Gastrocnemius medialis (tissue), 4 donors: ENCODE measurements around the gene VIT. TPM values are rescaled to one million over a fixed set of nuclear protein-coding genes. Genes with fewer than 3 reads are reported as not detected.
"Not testable (repeated sequence)": the region's sequence is repeated elsewhere in the genome, so short reads cannot be mapped to it uniquely, and the experiment has no call there.

Source experiments
- ATAC-seq, 2 donors: fragments of 150-250 bp; one replicate each; pipeline ENCODE4 v1.9.1; 2016
- DNase-seq, 2 donors: peaks; one replicate each; pipeline ENCODE4 v3.0.0-alpha.2; 2019
- H3K27ac ChIP-seq, 4 donors: fragments of 200-600 bp; sonication (generic); 1 replicate in 1 of 4; 2 replicates in 3 of 4; pipeline ENCODE4 v1.5.1; 2016 to 2018; ENCODE audit warnings: mild to moderate bottlenecking in 2 of 4, moderate library complexity in 1 of 4
- H3K27me3 ChIP-seq, 3 donors: fragments of 200-600 bp; sonication (generic) in 2 of 3; 1 replicate in 1 of 3; 2 replicates in 2 of 3; pipeline versions ENCODE4 v1.5.1 to v1.6.0; 2016 to 2019; ENCODE audit warnings: mild to moderate bottlenecking in 1 of 3, moderate library complexity in 1 of 3
- H3K36me3 ChIP-seq, 2 donors: fragments of 200-600 bp; sonication (generic) in 1 of 2; one replicate each; pipeline ENCODE4 v1.5.1; 2017 to 2018
- H3K4me1 ChIP-seq, 2 donors: fragments of 200-600 bp; sonication (generic) in 1 of 2; one replicate each; pipeline ENCODE4 v1.5.1; 2016 to 2017; ENCODE audit warnings: mild to moderate bottlenecking in 2 of 2
- H3K4me3 ChIP-seq, 4 donors: fragments of 200-600 bp; sonication (generic) in 3 of 4; 1 replicate in 1 of 4; 2 replicates in 3 of 4; pipeline ENCODE4 v1.5.1; 2016 to 2019; ENCODE audit warnings: mild to moderate bottlenecking in 2 of 4
- H3K9me3 ChIP-seq, 3 donors: fragments of 200-600 bp; sonication (generic) in 2 of 3; 1 replicate in 1 of 3; 2 replicates in 2 of 3; pipeline ENCODE4 v1.5.1; 2016 to 2019
- POLR2A ChIP-seq, 2 donors: fragments of 450-650 bp; IDR thresholded peaks; one replicate each; pipeline ENCODE4 v1.6.1; 2017; ENCODE audit warnings: antibody characterized with exemption in 2 of 2, mild to moderate bottlenecking in 2 of 2, moderate library complexity in 2 of 2
- in situ Hi-C, 4 donors: fragments of 200-750 bp; cut with MboI; loops; one replicate each; pipeline versions ENCODE4 v1.15.0 to v1.8.0; 2017; ENCODE audit warnings: low sequenced_read_pairs in 4 of 4
- intact Hi-C: fragments of 100-400 bp; cut with DNase I; formaldehyde crosslinking; loops from one replicate; pipeline ENCODE4 v1.15.1; 2023; ENCODE audit warnings: low total_unique reads
- total RNA-seq, 4 donors: library from RNA; depleted of rRNA; stranded (reverse); fragments of >200 nt; gene quantifications; one replicate each; pipeline versions ENCODE4 v1.1.0 to v1.2.3, GENCODE V29; 2016
- TF ChIP-seq, protein P1 (sequence below), 5 experiments: fragments of 450-650 bp in 3 of 5; fragments of 200-600 bp in 2 of 5; sonication (generic) in 2 of 5; IDR thresholded peaks in 4 of 5; conservative IDR thresholded peaks in 1 of 5; 1 replicate in 4 of 5; 2 replicates in 1 of 5; pipeline ENCODE4 v1.5.1; 2016 to 2019; ENCODE audit warnings: antibody characterized with exemption in 5 of 5, mild to moderate bottlenecking in 3 of 5, moderate library complexity in 3 of 5

VIT gene
- total RNA-seq, 4 donors from 2014 or later: 14.4 to 27.3 (median 17.6) TPM

- in situ Hi-C loops: no loop called here
Observed at GRCh38 chr2:36820942-36821605, 124.6 kb downstream of the VIT start.

DNA sequence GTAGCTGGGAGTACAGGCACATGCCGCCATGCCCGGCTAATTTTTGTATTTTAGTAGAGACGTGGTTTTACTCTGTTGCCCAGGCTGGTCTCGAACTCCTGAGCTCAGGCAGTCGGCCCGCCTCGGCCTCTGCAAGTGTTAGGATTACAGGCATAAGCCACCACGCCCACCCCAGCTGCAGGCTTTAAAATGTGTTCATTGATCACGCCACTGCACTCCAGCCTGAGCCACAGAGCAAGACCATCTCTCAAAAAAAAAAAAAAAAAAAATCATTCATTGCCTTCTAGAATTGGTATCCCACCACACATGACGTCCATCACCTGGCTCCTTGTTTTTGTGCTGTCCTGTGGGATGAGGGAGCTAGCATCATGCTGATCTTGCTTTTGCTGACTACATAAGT is 127.4 kb downstream of the VIT start:
- in situ Hi-C loops (no loop called here), intact Hi-C loops (no loop called here)
- no peak overlapping the region for H3K4me3 ChIP-seq
- H3K9me3 ChIP-seq: no peaks in the 10 kb centered on the region
- H3K27me3 ChIP-seq: no peaks in the 10 kb centered on the region
- no peaks in the 10 kb centered on the region for H3K4me1 ChIP-seq
- no peak overlapping the region for H3K27ac ChIP-seq
- ATAC-seq: no peak
- H3K36me3 ChIP-seq: no peaks in the 10 kb centered on the region
- no peak for DNase-seq
- no peak for TF ChIP-seq POLR2A (IDR thresholded peaks at IDR 0.05)
- TF ChIP-seq, protein P1, sequence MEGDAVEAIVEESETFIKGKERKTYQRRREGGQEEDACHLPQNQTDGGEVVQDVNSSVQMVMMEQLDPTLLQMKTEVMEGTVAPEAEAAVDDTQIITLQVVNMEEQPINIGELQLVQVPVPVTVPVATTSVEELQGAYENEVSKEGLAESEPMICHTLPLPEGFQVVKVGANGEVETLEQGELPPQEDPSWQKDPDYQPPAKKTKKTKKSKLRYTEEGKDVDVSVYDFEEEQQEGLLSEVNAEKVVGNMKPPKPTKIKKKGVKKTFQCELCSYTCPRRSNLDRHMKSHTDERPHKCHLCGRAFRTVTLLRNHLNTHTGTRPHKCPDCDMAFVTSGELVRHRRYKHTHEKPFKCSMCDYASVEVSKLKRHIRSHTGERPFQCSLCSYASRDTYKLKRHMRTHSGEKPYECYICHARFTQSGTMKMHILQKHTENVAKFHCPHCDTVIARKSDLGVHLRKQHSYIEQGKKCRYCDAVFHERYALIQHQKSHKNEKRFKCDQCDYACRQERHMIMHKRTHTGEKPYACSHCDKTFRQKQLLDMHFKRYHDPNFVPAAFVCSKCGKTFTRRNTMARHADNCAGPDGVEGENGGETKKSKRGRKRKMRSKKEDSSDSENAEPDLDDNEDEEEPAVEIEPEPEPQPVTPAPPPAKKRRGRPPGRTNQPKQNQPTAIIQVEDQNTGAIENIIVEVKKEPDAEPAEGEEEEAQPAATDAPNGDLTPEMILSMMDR (IDR thresholded peaks at IDR 0.05 in 4 of 5, conservative IDR thresholded peaks at IDR 0.05 in 1 of 5): no peak

More at GRCh38 chr2:36820942-36821605, 124.6 kb downstream of the VIT start:
- Histone ChIP-seq H3K36me3 (no peaks in the 10 kb centered on the region), H3K27ac (no peak overlapping the region), H3K4me1 (no peaks in the 10 kb centered on the region), H3K9me3 (no peaks in the 10 kb centered on the region), H3K4me3 (no peak overlapping the region), H3K27me3 (no peaks in the 10 kb centered on the region)
- DNase-seq (no peak), ATAC-seq (no peak)
- TF ChIP-seq POLR2A (IDR thresholded peaks at IDR 0.05): no peak
- TF ChIP-seq, protein P1 (IDR thresholded peaks at IDR 0.05 in 4 of 5, conservative IDR thresholded peaks at IDR 0.05 in 1 of 5): no peak
- intact Hi-C loops: no loop called here

DNA sequence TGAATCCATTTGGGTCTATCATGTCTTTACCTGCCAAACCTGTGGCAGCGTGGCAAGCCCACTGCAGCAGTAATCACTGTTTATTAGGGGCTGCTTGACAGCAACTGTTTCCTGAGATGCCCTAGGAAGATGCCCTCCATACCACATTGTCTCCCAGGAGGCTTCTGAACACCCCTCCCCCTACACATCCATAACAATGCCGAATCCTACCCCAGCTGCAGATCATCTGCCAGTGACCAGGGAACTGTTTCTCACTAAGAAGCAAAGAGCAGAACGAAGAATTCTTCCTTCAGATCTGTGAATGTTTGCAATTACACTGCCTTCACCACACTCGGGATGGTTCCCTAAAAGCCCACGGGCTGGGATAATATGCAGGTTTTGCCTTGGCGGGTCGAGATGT is 127.8 kb downstream of the VIT start:
- DNase-seq (no peak), ATAC-seq (no peak)
- Histone ChIP-seq H3K36me3 (no peaks in the 10 kb centered on the region), H3K9me3 (no peaks in the 10 kb centered on the region), H3K27ac (no peak overlapping the region), H3K4me3 (no peak overlapping the region), H3K4me1 (no peaks in the 10 kb centered on the region), H3K27me3 (no peaks in the 10 kb centered on the region)
- TF ChIP-seq POLR2A (IDR thresholded peaks at IDR 0.05): no peak
- TF ChIP-seq, protein P1 (IDR thresholded peaks at IDR 0.05 in 4 of 5, conservative IDR thresholded peaks at IDR 0.05 in 1 of 5): no peak
- intact Hi-C loops: no loop called here
- in situ Hi-C loops: no loop called here

GRCh38 chr2:36824683-36825082 is 128.2 kb downstream of the VIT start:
- in situ Hi-C loops, H3K27ac ChIP-seq, H3K4me1 ChIP-seq: not testable (repeated sequence)

GRCh38 chr2:36831185-36831584 is 134.7 kb downstream of the VIT start:
- no peak overlapping the region for H3K27ac ChIP-seq
- in situ Hi-C loops: no loop called here
- no peak for ATAC-seq

More at GRCh38 chr2:36824683-36825082, 128.2 kb downstream of the VIT start:
- intact Hi-C loops, H3K27me3 ChIP-seq, H3K9me3 ChIP-seq, H3K4me3 ChIP-seq, DNase-seq, H3K36me3 ChIP-seq, ATAC-seq: not testable (repeated sequence)

More at GRCh38 chr2:36831185-36831584, 134.7 kb downstream of the VIT start:
- Histone ChIP-seq H3K9me3 (no peaks in the 10 kb centered on the region), H3K4me3 (no peak overlapping the region), H3K36me3 (no peaks in the 10 kb centered on the region), H3K4me1 (no peaks in the 10 kb centered on the region), H3K27me3 (no peaks in the 10 kb centered on the region)
- intact Hi-C loops: no loop called here
- TF ChIP-seq POLR2A (IDR thresholded peaks at IDR 0.05): no peak
- TF ChIP-seq, protein P1 (IDR thresholded peaks at IDR 0.05 in 4 of 5, conservative IDR thresholded peaks at IDR 0.05 in 1 of 5): no peak
- no peak for DNase-seq
